Measurements from ENCODE around the gene BCAM.

- TF ChIP-seq CTCF (conservative IDR thresholded peaks at IDR 0.05; ENCODE audit: low read depth, low read length) (no peak), POLR2A (IDR thresholded peaks at IDR 0.05; ENCODE audit: low read depth, low read length) (no peak), CHD1 (IDR thresholded peaks at IDR 0.05; ENCODE audit: low read depth, low read length) (no peak), RAD21 (IDR thresholded peaks at IDR 0.05; ENCODE audit: low read length) (no peak), MAZ (IDR thresholded peaks at IDR 0.05; ENCODE audit: borderline replicate concordance, low read depth, low read length) (no peak), CEBPB (IDR thresholded peaks at IDR 0.05; ENCODE audit: low read depth, low read length) (no peak), SMC3 (IDR thresholded peaks at IDR 0.05; ENCODE audit: low read depth, low read length) (no peak), MAFK (IDR thresholded peaks at IDR 0.05; ENCODE audit: low read depth, low read length) (no peak), USF2 (IDR thresholded peaks at IDR 0.05; ENCODE audit: low read depth, low read length) (no peak), NFE2L2 (IDR thresholded peaks at IDR 0.05; ENCODE audit: low read depth, low read length) (no peak), ELK1 (IDR thresholded peaks at IDR 0.05; ENCODE audit: borderline replicate concordance, low read depth, low read length) (no peak)
Observed at GRCh38 chr19:44856421-44857083, 47.6 kb downstream of the BCAM start.
